Endothelial cell of umbilical vein (primary cell): ENCODE results near the gene CELSR2. TPM values are rescaled to one million over a fixed set of nuclear protein-coding genes. Genes with fewer than 3 reads are reported as not detected.

Source experiments
- BruUV-seq: library from RNA; stranded (reverse); fragments of 400-500 nt; replicated peaks from 2 replicates; lab custom pipeline; 2021; lab: Mats Ljungman, UMichigan
- CTCF ChIA-PET: fragments of 300-600, 350-600 bp; sonication (Branson Sonifier 250); formaldehyde crosslinking; loops from one replicate; lab custom pipeline; 2021; ENCODE audit warnings: antibody characterized with exemption, inconsistent platforms; lab: Charles Lee
- POLR2A ChIA-PET: fragments of 300-600, 350-600 bp; sonication (Branson Sonifier 250); formaldehyde crosslinking; loops from one replicate; lab custom pipeline; 2021; ENCODE audit warnings: antibody characterized with exemption, inconsistent platforms; lab: Charles Lee
- DNase-seq: peaks from one replicate; pipeline ENCODE4 v3.0.0-alpha.2; 2011; ENCODE audit warnings: low read depth, low spot score
- FAIRE-seq: peaks from 2 replicates; lab custom pipeline; 2011; peaks lifted over from hg19 to GRCh38; lab: Jason Lieb, UNC
- H2AFZ ChIP-seq: 2 replicates; pipeline ENCODE4 v1.6.0; 2012; ENCODE audit warnings: low read depth, low read length, control low read depth, inconsistent platforms
- H3K27ac ChIP-seq: 2 replicates; pipeline ENCODE4 v1.5.1; 2011; ENCODE audit warnings: low read depth, mild to moderate bottlenecking, control low read depth, low read length, moderate library complexity; ENCODE audit not compliant: insufficient read depth
- H3K27me3 ChIP-seq, 2 experiments: 2 replicates each; pipeline versions ENCODE4 v1.6.0 to v1.6.1; 2011; ENCODE audit warnings: low read length in 2 of 2, mixed read lengths in 1 of 2; ENCODE audit not compliant: control insufficient read depth in 2 of 2, insufficient read depth in 2 of 2
- H3K36me3 ChIP-seq, 2 experiments: 2 replicates in 1 of 2; 3 replicates in 1 of 2; pipeline ENCODE4 v1.5.1; 2011; ENCODE audit warnings: low read length in 2 of 2, mild to moderate bottlenecking in 1 of 2, moderate library complexity in 1 of 2; ENCODE audit not compliant: control insufficient read depth in 2 of 2, insufficient read depth in 2 of 2; ENCODE audit errors: extremely low read depth in 1 of 2
- H3K4me1 ChIP-seq: 3 replicates; pipeline ENCODE4 v1.5.1; 2011; ENCODE audit warnings: mild to moderate bottlenecking, low read length; ENCODE audit not compliant: control insufficient read depth, insufficient read depth; ENCODE audit errors: extremely low read depth
- H3K4me2 ChIP-seq: 2 replicates; pipeline ENCODE4 v1.6.1; 2011; ENCODE audit warnings: low read length, control low read depth, mixed read lengths; ENCODE audit not compliant: insufficient read depth
- H3K4me3 ChIP-seq, 3 experiments: fragments of 200-600 bp in 1 of 3; sonication (generic), shearing (Covaris generic) in 1 of 3; replicated peaks in 1 of 3; 2 replicates each; pipeline ENCODE4 v1.5.1; 2011 to 2016; ENCODE audit warnings: control low read depth in 3 of 3, low read length in 3 of 3, mild to moderate bottlenecking in 2 of 3, inconsistent platforms in 1 of 3, low read depth in 1 of 3, moderate library complexity in 1 of 3; ENCODE audit not compliant: insufficient read depth in 1 of 3
- H3K79me2 ChIP-seq: 2 replicates; pipeline ENCODE4 v1.6.0; 2012; ENCODE audit warnings: low read length, inconsistent platforms; ENCODE audit not compliant: control insufficient read depth, insufficient read depth
- H3K9ac ChIP-seq: replicated peaks from 2 replicates; pipeline ENCODE3; 2011; ENCODE audit warnings: low read length, control low read depth; ENCODE audit not compliant: insufficient read depth; ENCODE audit errors: extremely low read depth
- H3K9me1 ChIP-seq: replicated peaks from 3 replicates; pipeline ENCODE4 v1.6.0; 2011; ENCODE audit warnings: mild to moderate bottlenecking, low read length; ENCODE audit not compliant: control insufficient read depth, insufficient read depth; ENCODE audit errors: extremely low read depth
- H3K9me3 ChIP-seq: replicated peaks from 2 replicates; pipeline ENCODE4 v1.5.1; 2012; ENCODE audit warnings: low read length, inconsistent platforms; ENCODE audit not compliant: control insufficient read depth, insufficient read depth
- H4K20me1 ChIP-seq: replicated peaks from 2 replicates; pipeline ENCODE3; 2011; ENCODE audit warnings: mild to moderate bottlenecking, low read length; ENCODE audit not compliant: control insufficient read depth, insufficient read depth; ENCODE audit errors: extremely low read depth
- CTCF ChIP-seq, 2 donors: IDR thresholded peaks; 1 replicate in 1 of 2; 2 replicates in 1 of 2; pipeline ENCODE4 v1.5.1; 2011; ENCODE audit warnings: low read length in 2 of 2, mild to moderate bottlenecking in 2 of 2, moderate library complexity in 2 of 2, control low read depth in 1 of 2, inconsistent platforms in 1 of 2, low read depth in 1 of 2; ENCODE audit not compliant: insufficient read depth in 1 of 2; ENCODE audit errors: extremely low read depth in 1 of 2
- EZH2 ChIP-seq: IDR thresholded peaks from 2 replicates; pipeline ENCODE4 v1.6.1; 2012; ENCODE audit warnings: borderline replicate concordance, low read depth, mild to moderate bottlenecking, moderate library complexity, low read length, inconsistent platforms; ENCODE audit not compliant: severe bottlenecking
- MYC ChIP-seq: IDR thresholded peaks from one replicate; pipeline ENCODE4 v1.6.1; 2011; ENCODE audit warnings: mild to moderate bottlenecking, low read depth, low read length
- POLR2A ChIP-seq: IDR thresholded peaks from 2 replicates; pipeline ENCODE4 v1.6.1; 2012; ENCODE audit warnings: low read depth, mild to moderate bottlenecking, control low read depth, low read length
- dilution Hi-C: fragments of 300-500 bp; cut with MboI; formaldehyde crosslinking; loops from one replicate; pipeline ENCODE4 v1.15.0; 2019; ENCODE audit warnings: low sequenced_read_pairs; ENCODE audit not compliant: extremely low pct_ligation_motif_present
- intact Hi-C: fragments of 100-400 bp; cut with micrococcal nuclease; formaldehyde crosslinking; loops from one replicate; pipeline ENCODE4 v1.10.0; 2022
- polyA plus RNA-seq, 4 experiments: library from polyadenylated mRNA; depleted of rRNA in 3 of 4; stranded (reverse) in 3 of 4; unstranded in 1 of 4; fragments of >200 nt; gene quantifications; 2 replicates each; pipeline versions ENCODE4 v1.2.1 to v1.2.3, GENCODE V29; 2011 to 2012; ENCODE audit warnings: missing spikeins in 1 of 4
- total RNA-seq: library from RNA; stranded (reverse); gene quantifications from 2 replicates; pipeline ENCODE4 v1.2.3, GENCODE V29; 2021
- TF ChIP-seq, protein P1 (sequence below): IDR thresholded peaks from 2 replicates; pipeline ENCODE4 v1.6.1; 2011; ENCODE audit not compliant: insufficient read depth, insufficient read length

CELSR2 gene
- total and polyA plus RNA-seq, 2 donors (not counting 3 experiments of a cell fraction or from before 2014, with no cell fraction given), result 0.90 to 1.4 TPM

DNA sequence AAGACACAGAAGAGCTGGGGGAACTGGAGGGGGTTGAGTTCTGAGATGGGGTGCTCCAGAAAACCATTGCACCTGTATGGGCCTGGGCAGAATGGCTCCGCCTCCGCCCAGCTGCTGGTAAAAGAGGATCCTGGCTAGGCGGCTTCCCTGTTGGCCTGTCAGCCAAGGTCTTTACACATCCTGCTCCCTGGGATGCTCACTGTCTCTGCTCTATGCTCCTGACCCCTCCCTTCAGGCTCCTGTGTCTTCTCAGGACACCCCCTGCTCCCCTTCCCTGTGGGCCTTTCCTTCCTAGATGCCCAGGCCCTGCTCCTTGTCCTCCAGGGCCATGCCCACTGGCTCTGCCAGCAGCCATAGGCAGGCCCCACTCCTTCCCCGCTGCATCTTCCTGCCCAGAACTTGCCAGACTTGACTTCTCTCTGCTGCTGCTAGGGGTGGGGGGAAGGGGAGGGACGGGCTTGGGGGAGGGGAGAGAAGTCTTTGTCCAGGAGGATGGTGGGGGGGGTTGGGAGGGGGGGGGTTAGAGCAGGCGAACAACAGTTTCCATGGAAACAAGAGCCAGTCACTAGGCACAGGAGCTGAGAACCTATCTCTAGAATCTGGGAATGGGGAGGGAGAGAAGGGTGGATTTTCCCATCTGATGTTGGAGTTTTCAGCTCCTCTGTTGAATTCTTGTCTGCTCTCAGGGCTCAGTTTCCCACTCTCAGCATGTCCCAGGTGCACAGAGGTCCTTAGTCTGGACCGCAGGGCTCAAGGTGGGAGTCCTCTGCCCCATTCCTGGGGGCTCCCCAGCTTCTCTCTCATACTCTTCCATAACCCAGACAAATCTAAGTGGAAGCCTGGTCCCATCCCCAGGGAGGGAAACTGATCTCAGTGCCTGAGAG, 10.6 kb downstream of the CELSR2 start:
- FAIRE-seq (no peak), DNase-seq (no peak)
- Histone ChIP-seq H3K9ac (no peak overlapping the region), H3K27me3 (no peaks in the 10 kb centered on the region), H4K20me1 (no peaks in the 10 kb centered on the region), H3K36me3 (no peaks in the 10 kb centered on the region), H3K4me1 (no peaks in the 10 kb centered on the region), H2AFZ (no peak overlapping the region), H3K9me3 (no peaks in the 10 kb centered on the region), H3K4me3 (no peak overlapping the region), H3K4me2 (no peak overlapping the region), H3K27ac (no peak overlapping the region), H3K79me2 (no peaks in the 10 kb centered on the region), H3K9me1 (no peaks in the 10 kb centered on the region)
- ChIA-PET POLR2A (no interaction called here), CTCF (interaction anchor here (1.0 to 2.5 kb wide), 6 partner anchors 17 to 273 kb away, joined by 3 to 11 read pairs (median 4); no protein-coding TSS in a partner anchor)
- dilution Hi-C loops (no loop called here), intact Hi-C loops (no loop called here)
- BruUV-seq, result no TSS peak
- TF ChIP-seq, protein P1, sequence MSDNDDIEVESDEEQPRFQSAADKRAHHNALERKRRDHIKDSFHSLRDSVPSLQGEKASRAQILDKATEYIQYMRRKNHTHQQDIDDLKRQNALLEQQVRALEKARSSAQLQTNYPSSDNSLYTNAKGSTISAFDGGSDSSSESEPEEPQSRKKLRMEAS, result no peak
- TF ChIP-seq EZH2 (no peak), POLR2A (no peak), CTCF (IDR thresholded peaks at IDR 0.05; ENCODE audit: extremely low read depth in 1 of 2, insufficient read depth in 1 of 2, low read depth in 1 of 2, low read length in 2 of 2) (no peak), MYC (no peak)
